ENCODE measurements around the gene DBI. TPM values are rescaled to one million over a fixed set of nuclear protein-coding genes. Genes with fewer than 3 reads are reported as not detected.

Gene DBI
- total and polyA plus RNA-seq, 4 experiments from 2014 or later, result 44.7 to 384 (median 170) TPM

DNA sequence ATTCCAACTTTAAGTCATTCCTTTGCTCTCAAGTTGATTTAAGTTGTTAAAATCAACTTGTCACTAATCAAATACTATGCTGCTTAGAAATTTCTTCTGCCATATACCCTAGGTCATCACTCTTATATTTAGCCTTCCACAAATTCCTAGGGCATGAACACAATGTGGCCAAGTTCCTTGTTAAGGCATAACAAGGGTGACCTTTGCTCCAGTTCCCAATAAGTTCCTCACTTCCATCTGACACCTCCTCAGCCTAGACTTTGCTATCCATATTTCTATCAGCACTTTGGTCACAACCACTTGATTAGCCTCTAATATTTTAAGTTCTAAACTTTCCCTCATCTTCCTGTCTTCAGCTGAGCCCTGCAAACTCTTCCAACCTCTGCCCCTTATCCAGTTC lies 55.0 kb downstream of the DBI start:
- intact Hi-C loops (cut with micrococcal nuclease), result no loop called here
- ChIA-PET POLR2A (ENCODE audit: partially characterized antibody) (no interaction called here), CTCF (ENCODE audit: partially characterized antibody) (no interaction called here)
- peaks cover 31 to 38% of the 10 kb centered on the region in 2 donors for H3K27me3 Mint-ChIP-seq
- peaks cover 0 to 5% (median 0%) of the 10 kb centered on the region in 8 donors for H3K9me3 Mint-ChIP-seq
- DNase-seq, result no peak
- H3K27ac Mint-ChIP-seq, result no peak overlapping the region
- H3K36me3 ChIP-seq (ENCODE audit: insufficient read depth, low read length), result no peaks in the 10 kb centered on the region
- no peaks in the 10 kb centered on the region for H3K36me3 Mint-ChIP-seq
- H3K27ac ChIP-seq (ENCODE audit: low read depth, low read length), result no peak overlapping the region
- no peak overlapping the region for H3K4me3 ChIP-seq (ENCODE audit: low read length in 2 of 2)
- no peak overlapping the region for H3K4me3 Mint-ChIP-seq
- H3K9me3 ChIP-seq (ENCODE audit: control insufficient read depth in 1 of 2, low read length in 2 of 2), result no peaks in the 10 kb centered on the region
- no peaks in the 10 kb centered on the region for H3K27me3 ChIP-seq (ENCODE audit: insufficient read depth, low read length)
- no peaks in the 10 kb centered on the region for H3K4me1 ChIP-seq (ENCODE audit: insufficient read depth, low read length)
- H3K4me1 Mint-ChIP-seq, result no peaks in the 10 kb centered on the region

Other genes starting within 250 kb of the DBI start
- gene C1QL2, start 208.2 kb upstream of the DBI start, total RNA-seq, result not detected
- not detected for gene C1QL2, start 208.2 kb upstream of the DBI start, polyA plus RNA-seq
- under 1 TPM in 1 of 2 experiments, not detected in 1; 0.32 TPM for gene STEAP3, start 143.1 kb upstream of the DBI start, total RNA-seq
- not detected for gene STEAP3, start 143.1 kb upstream of the DBI start, polyA plus RNA-seq
- gene C2orf76, start 143 bp upstream of the DBI start, total RNA-seq, result 1 to 10 TPM; 8.8 to 9.6 TPM
- gene C2orf76, start 143 bp upstream of the DBI start, polyA plus RNA-seq, result 10 to 100 TPM; 19.6 to 28.0 TPM
- gene TMEM37, start 64.9 kb downstream of the DBI start, total RNA-seq, result under 1 TPM in 1 of 2 experiments, not detected in 1; 0.44 TPM
- gene TMEM37, start 64.9 kb downstream of the DBI start, polyA plus RNA-seq, result not detected
- gene SCTR, start 157.5 kb downstream of the DBI start, total RNA-seq, result not detected
- not detected for gene SCTR, start 157.5 kb downstream of the DBI start, polyA plus RNA-seq
- not detected for gene CFAP221, start 177.5 kb downstream of the DBI start, total RNA-seq
- not detected for gene CFAP221, start 177.5 kb downstream of the DBI start, polyA plus RNA-seq